ENCODE measurements around the gene GABARAP. TPM values are rescaled to one million over a fixed set of nuclear protein-coding genes. Genes with fewer than 3 reads are reported as not detected.

The GABARAP gene
- total and polyA plus RNA-seq, 2 of the 13 experiments (the other 11 are each of a cell fraction or from before 2014, with no cell fraction given): 161 to 310 TPM

- TF ChIP-seq TCF7L2 (IDR thresholded peaks at IDR 0.05; ENCODE audit: low read depth, low read length) (no peak), SOX13 (IDR thresholded peaks at IDR 0.05) (no peak), SOX13 (CRISPR knock-in tag; conservative IDR thresholded peaks at IDR 0.05 in 1 of 2, IDR thresholded peaks at IDR 0.05 in 1 of 2) (no peak; a peak in 1 of 4 replicates), HNRNPK (IDR thresholded peaks at IDR 0.05; ENCODE audit: low read depth, low read length, poor library complexity, severe bottlenecking) (peak; percentile 97), ZFP1 (CRISPR knock-in tag; IDR thresholded peaks at IDR 0.05) (no peak), PCBP2 (optimal IDR thresholded peaks at IDR 0.05; ENCODE audit: low read depth, low read length, poor library complexity, severe bottlenecking) (no peak), IKZF5 (CRISPR knock-in tag; IDR thresholded peaks at IDR 0.05) (no peak), ZNF180 (CRISPR knock-in tag; IDR thresholded peaks at IDR 0.05; ENCODE audit: borderline replicate concordance, low read depth) (no peak), MBD4 (IDR thresholded peaks at IDR 0.05; ENCODE audit: borderline replicate concordance, low read length) (no peak), HNF4G (IDR thresholded peaks at IDR 0.05; ENCODE audit: borderline replicate concordance, low read depth, low read length) (peak; percentile 12; the same call in 1 of the 2 replicates), HNF4G (CRISPR knock-in tag; IDR thresholded peaks at IDR 0.05; ENCODE audit: borderline replicate concordance, low read depth) (0 out of 2 replicates have a peak, but pooled peaks have one; percentile 37), ZNF512 (CRISPR knock-in tag; IDR thresholded peaks at IDR 0.05) (no peak), SRSF4 (IDR thresholded peaks at IDR 0.05; ENCODE audit: low read depth, low read length, poor library complexity, severe bottlenecking) (no peak), IKZF1 (IDR thresholded peaks at IDR 0.05) (no peak), MED1 (CRISPR knock-in tag; IDR thresholded peaks at IDR 0.05) (peak; percentile 41; the same call in 1 of the 2 replicates), ZNF775 (CRISPR knock-in tag; IDR thresholded peaks at IDR 0.05; ENCODE audit: borderline replicate concordance) (0 out of 2 replicates have a peak, but pooled peaks have one; percentile 74), THAP11 (CRISPR knock-in tag; IDR thresholded peaks at IDR 0.05) (peak; percentile 97), ZNF143 (CRISPR knock-in tag; IDR thresholded peaks at IDR 0.05) (peak; percentile 93), RBM39 (IDR thresholded peaks at IDR 0.05; ENCODE audit: low read depth, low read length, poor library complexity, severe bottlenecking) (peak; percentile 63), ZNF34 (CRISPR knock-in tag; IDR thresholded peaks at IDR 0.05; ENCODE audit: borderline replicate concordance) (no peak), RCOR2 (CRISPR knock-in tag; IDR thresholded peaks at IDR 0.05) (no peak), ZNF33B (CRISPR knock-in tag; IDR thresholded peaks at IDR 0.05) (peak; percentile 23; the same call in 1 of the 2 replicates), CHD2 (IDR thresholded peaks at IDR 0.05; ENCODE audit: low read depth, low read length) (peak; percentile 36; the same call in 1 of the 2 replicates)
- TF ChIP-seq, protein P1, sequence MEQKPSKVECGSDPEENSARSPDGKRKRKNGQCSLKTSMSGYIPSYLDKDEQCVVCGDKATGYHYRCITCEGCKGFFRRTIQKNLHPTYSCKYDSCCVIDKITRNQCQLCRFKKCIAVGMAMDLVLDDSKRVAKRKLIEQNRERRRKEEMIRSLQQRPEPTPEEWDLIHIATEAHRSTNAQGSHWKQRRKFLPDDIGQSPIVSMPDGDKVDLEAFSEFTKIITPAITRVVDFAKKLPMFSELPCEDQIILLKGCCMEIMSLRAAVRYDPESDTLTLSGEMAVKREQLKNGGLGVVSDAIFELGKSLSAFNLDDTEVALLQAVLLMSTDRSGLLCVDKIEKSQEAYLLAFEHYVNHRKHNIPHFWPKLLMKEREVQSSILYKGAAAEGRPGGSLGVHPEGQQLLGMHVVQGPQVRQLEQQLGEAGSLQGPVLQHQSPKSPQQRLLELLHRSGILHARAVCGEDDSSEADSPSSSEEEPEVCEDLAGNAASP (CRISPR knock-in tag; IDR thresholded peaks at IDR 0.05; ENCODE audit: borderline replicate concordance): 0 out of 2 replicates have a peak, but pooled peaks have one; percentile 33
- TF ChIP-seq, protein P2, sequence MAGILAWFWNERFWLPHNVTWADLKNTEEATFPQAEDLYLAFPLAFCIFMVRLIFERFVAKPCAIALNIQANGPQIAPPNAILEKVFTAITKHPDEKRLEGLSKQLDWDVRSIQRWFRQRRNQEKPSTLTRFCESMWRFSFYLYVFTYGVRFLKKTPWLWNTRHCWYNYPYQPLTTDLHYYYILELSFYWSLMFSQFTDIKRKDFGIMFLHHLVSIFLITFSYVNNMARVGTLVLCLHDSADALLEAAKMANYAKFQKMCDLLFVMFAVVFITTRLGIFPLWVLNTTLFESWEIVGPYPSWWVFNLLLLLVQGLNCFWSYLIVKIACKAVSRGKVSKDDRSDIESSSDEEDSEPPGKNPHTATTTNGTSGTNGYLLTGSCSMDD (CRISPR knock-in tag; IDR thresholded peaks at IDR 0.05): no peak
Observed at GRCh38 chr17:7239091-7240027, 2.9 kb downstream of the GABARAP start, which contains the start of gene PHF23 (continued).
